BJ (cell line): ENCODE data around the gene A2ML1. TPM values are rescaled to one million over a fixed set of nuclear protein-coding genes. Genes with fewer than 3 reads are reported as not detected.

Experiments used
- CTCF ChIA-PET: fragments of 350-600 bp; formaldehyde crosslinking; extraction: SDS; loops from one replicate; lab custom pipeline; 2021; ENCODE audit warnings: antibody characterized with exemption, inconsistent platforms; lab: Yijun Ruan, JAX
- POLR2A ChIA-PET: fragments of 300-600 bp; sonication (Branson Sonifier 250); formaldehyde crosslinking; extraction: SDS; loops from one replicate; lab custom pipeline; 2021; ENCODE audit warnings: antibody characterized with exemption; lab: Charles Lee
- DNase-seq: peaks from one replicate; pipeline ENCODE4 v3.0.0-alpha.2; 2011; ENCODE audit warnings: low read depth
- H3K27me3 ChIP-seq: 2 replicates; pipeline ENCODE4 v1.6.0; 2011; ENCODE audit warnings: low read length; ENCODE audit not compliant: control insufficient read depth, insufficient read depth
- H3K36me3 ChIP-seq: 2 replicates; pipeline ENCODE4 v1.5.1; 2011; ENCODE audit warnings: low read length; ENCODE audit not compliant: control insufficient read depth, insufficient read depth
- H3K4me3 ChIP-seq: 2 replicates; pipeline ENCODE4 v1.5.1; 2011; ENCODE audit warnings: low read depth, mild to moderate bottlenecking, control low read depth, low read length
- CTCF ChIP-seq: IDR thresholded peaks from 2 replicates; pipeline ENCODE4 v1.5.1; 2011; ENCODE audit warnings: low read depth, mild to moderate bottlenecking, control low read depth, inconsistent platforms, low read length, moderate library complexity; ENCODE audit not compliant: insufficient read depth
- polyA minus RNA-seq: library from RNA; depleted of rRNA, polyadenylated mRNA; stranded (reverse); fragments of >200 nt; gene quantifications from 2 replicates; pipeline ENCODE4 v1.2.3, GENCODE V29; 2011; rRNA and poly(A)+ RNA removed
- polyA plus RNA-seq: library from polyadenylated mRNA; depleted of rRNA; stranded (reverse); fragments of >200 nt; gene quantifications from 2 replicates; pipeline ENCODE4 v1.2.3, GENCODE V29; 2011; rRNA removed

The A2ML1 gene
- polyA plus RNA-seq (not detected in 2 replicates), polyA minus RNA-seq (not detected in 2 replicates)

- no peaks in the 10 kb centered on the region for H3K27me3 ChIP-seq
- H3K36me3 ChIP-seq, result no peaks in the 10 kb centered on the region
- H3K4me3 ChIP-seq, result no peak within 1 kb of the TSS
- CTCF ChIA-PET, result interaction anchor here (1.2 to 2.1 kb wide), 3 partner anchors 140 to 278 kb away, joined by 3 to 7 read pairs (median 6); no protein-coding TSS in a partner anchor
- no peak for DNase-seq
- TF ChIP-seq CTCF, result no peak
- POLR2A ChIA-PET, result no interaction called here
These were observed at the start of gene A2ML1 for GRCh38 chr12:8822298-8822697. Gene A2ML1 (plus strand): TSS chr12:8822621. CDS start chr12:8822652, 31 bp downstream.

- TF ChIP-seq CTCF, result no peak
- no peaks in the 10 kb centered on the region for H3K36me3 ChIP-seq
- H3K27me3 ChIP-seq, result no peaks in the 10 kb centered on the region
- H3K4me3 ChIP-seq, result no peak overlapping the region
- ChIA-PET POLR2A (no interaction called here), CTCF (interaction anchor here (0.9 to 1.7 kb wide), 2 partner anchors 12 to 87 kb away, joined by 3 to 6 read pairs; no protein-coding TSS in a partner anchor)
- no peak for DNase-seq
These were observed 49.0 kb upstream of the A2ML1 start for GRCh38 chr12:8773461-8773860.

GRCh38 chr12:8779281-8779680, 43.1 kb upstream of the A2ML1 start:
- ChIA-PET POLR2A (no interaction called here), CTCF (no interaction called here)
- Histone ChIP-seq H3K36me3 (no peaks in the 10 kb centered on the region), H3K4me3 (no peak overlapping the region), H3K27me3 (no peaks in the 10 kb centered on the region)
- TF ChIP-seq CTCF, result no peak
- DNase-seq, result no peak

GRCh38 chr12:8779862-8780261, 42.6 kb upstream of the A2ML1 start:
- CTCF ChIA-PET, result interaction anchor here (0.6 kb wide), 1 partner anchor 130 kb away, joined by 4 read pairs; no protein-coding TSS in a partner anchor
- Histone ChIP-seq H3K36me3 (no peaks in the 10 kb centered on the region), H3K4me3 (no peak overlapping the region), H3K27me3 (no peaks in the 10 kb centered on the region)
- no peak for TF ChIP-seq CTCF
- no peak for DNase-seq
- POLR2A ChIA-PET, result no interaction called here

- DNase-seq, result no peak
- TF ChIP-seq CTCF, result peak; percentile 39
- Histone ChIP-seq H3K4me3 (no peak overlapping the region), H3K36me3 (no peaks in the 10 kb centered on the region), H3K27me3 (no peaks in the 10 kb centered on the region)
- CTCF ChIA-PET, result interaction anchor here (0.6 kb wide), 1 partner anchor 131 kb away, joined by 4 read pairs; no protein-coding TSS in a partner anchor
- POLR2A ChIA-PET, result no interaction called here
These were observed 42.0 kb upstream of the A2ML1 start for GRCh38 chr12:8780389-8780788.
